HEK293T (cell line): ENCODE data around the gene PPP2R5C.

Experiments used
- ARNT ChIP-seq: fragments of 450-650 bp; IDR thresholded peaks from 2 replicates; pipeline ENCODE4 v1.6.1; 2017; ENCODE audit warnings: mild to moderate bottlenecking
- BHLHE40 ChIP-seq: fragments of 450-650 bp; IDR thresholded peaks from 2 replicates; pipeline ENCODE4 v1.6.1; 2016; ENCODE audit warnings: mild to moderate bottlenecking, moderate library complexity, borderline replicate concordance
- ELF4 ChIP-seq: fragments of 450-650 bp; IDR thresholded peaks from 2 replicates; pipeline ENCODE4 v1.6.1; 2017; ENCODE audit warnings: antibody characterized with exemption
- FOXA1 ChIP-seq: fragments of 450-650 bp; IDR thresholded peaks from 2 replicates; pipeline ENCODE4 v1.6.1; 2016; ENCODE audit warnings: mild to moderate bottlenecking
- FOXM1 ChIP-seq: fragments of 450-650 bp; IDR thresholded peaks from 2 replicates; pipeline ENCODE4 v1.6.1; 2017; ENCODE audit warnings: mild to moderate bottlenecking, borderline replicate concordance
- PKNOX1 ChIP-seq: fragments of 450-650 bp; IDR thresholded peaks from 2 replicates; pipeline ENCODE4 v1.6.1; 2016
- SP1 ChIP-seq: fragments of 450-650 bp; IDR thresholded peaks from 2 replicates; pipeline ENCODE4 v1.6.1; 2017
- SUZ12 ChIP-seq: fragments of 450-650 bp; IDR thresholded peaks from 2 replicates; pipeline ENCODE4 v1.6.1; 2016; ENCODE audit warnings: mild to moderate bottlenecking
- TARDBP ChIP-seq: fragments of 450-650 bp; IDR thresholded peaks from 2 replicates; pipeline ENCODE4 v1.6.1; 2016
- ZNF384 ChIP-seq: fragments of 450-650 bp; IDR thresholded peaks from 2 replicates; pipeline ENCODE4 v1.6.1; 2016

- TF ChIP-seq TARDBP (no peak), FOXM1 (no peak), PKNOX1 (no peak), ELF4 (no peak), SUZ12 (no peak), ARNT (no peak), FOXA1 (no peak), SP1 (no peak), BHLHE40 (no peak), ZNF384 (no peak)
These were observed 206.7 kb downstream of the PPP2R5C start for GRCh38 chr14:101968186-101968585.
